ENCODE measurements around the gene HDGFL1.

Gene HDGFL1

GRCh38 chr6:22546236-22546635, 23.1 kb upstream of the HDGFL1 start:
- no peak overlapping the region for H2AK5ac ChIP-seq (ENCODE audit: low read length, severe bottlenecking)
- no peak overlapping the region for H2BK15ac ChIP-seq (ENCODE audit: low read depth, poor library complexity, severe bottlenecking)
- H2BK12ac ChIP-seq (ENCODE audit: low read length in 2 of 2) = no peak overlapping the region
- no peak overlapping the region for H2BK5ac ChIP-seq (ENCODE audit: low read depth, low read length, poor library complexity, severe bottlenecking)
- no peak overlapping the region for H3K27ac ChIP-seq (ENCODE audit: low read length, poor library complexity, severe bottlenecking)
- no peaks in the 10 kb centered on the region for H3K27me3 ChIP-seq (ENCODE audit: control insufficient read depth in 1 of 2, insufficient read depth in 1 of 2, low read length in 2 of 2)
- no peaks in the 10 kb centered on the region for H3K9me3 ChIP-seq (ENCODE audit: control insufficient read depth, low read length)
- WGBS = 100% methylated on average over 1 of the region's 1 CpG
- H2BK120ac ChIP-seq (ENCODE audit: low read depth, low read length) = no peak overlapping the region
- H3K4me1 ChIP-seq (ENCODE audit: control insufficient read depth, insufficient read depth, low read depth, low read length) = no peaks in the 10 kb centered on the region
- no peak overlapping the region for H3K4ac ChIP-seq (ENCODE audit: low read depth in 1 of 2, low read length in 2 of 2)
- DNase-seq = no peak
- no peak overlapping the region for H3K18ac ChIP-seq (ENCODE audit: low read depth in 1 of 2, low read length in 2 of 2)
- no peaks in the 10 kb centered on the region for H3K79me1 ChIP-seq (replicated peaks; ENCODE audit: low read length, poor library complexity, severe bottlenecking)
- no peak overlapping the region for H3K14ac ChIP-seq (ENCODE audit: low read length in 2 of 2)
- H3K23ac ChIP-seq (ENCODE audit: low read length in 2 of 2) = no peak overlapping the region
- H2AFZ ChIP-seq (ENCODE audit: low read depth, low read length) = no peak overlapping the region
- no peaks in the 10 kb centered on the region for H3K36me3 ChIP-seq (ENCODE audit: control insufficient read depth in 1 of 2, insufficient read depth in 2 of 2, low read depth in 1 of 2, low read length in 2 of 2)
- H3K4me3 ChIP-seq (ENCODE audit: insufficient read depth in 1 of 2, low read depth in 1 of 2, low read length in 2 of 2) = no peak overlapping the region
- no peak overlapping the region for H4K8ac ChIP-seq (ENCODE audit: low read length)
- no peak overlapping the region for H3K4me2 ChIP-seq (ENCODE audit: low read length, poor library complexity, severe bottlenecking)
- no peak overlapping the region for H4K91ac ChIP-seq (ENCODE audit: low read length)
- H3K9ac ChIP-seq (ENCODE audit: low read length) = no peak overlapping the region

- no peak overlapping the region for H2BK12ac ChIP-seq (ENCODE audit: low read length in 2 of 2)
- H3K36me3 ChIP-seq (ENCODE audit: control insufficient read depth in 1 of 2, insufficient read depth in 2 of 2, low read depth in 1 of 2, low read length in 2 of 2) = no peaks in the 10 kb centered on the region
- no peak overlapping the region for H2BK5ac ChIP-seq (ENCODE audit: low read depth, low read length, poor library complexity, severe bottlenecking)
- no peak overlapping the region for H3K27ac ChIP-seq (ENCODE audit: low read length, poor library complexity, severe bottlenecking)
- no peak overlapping the region for H2AFZ ChIP-seq (ENCODE audit: low read depth, low read length)
- H3K9me3 ChIP-seq (ENCODE audit: control insufficient read depth, low read length) = no peaks in the 10 kb centered on the region
- H2AK5ac ChIP-seq (ENCODE audit: low read length, severe bottlenecking) = no peak overlapping the region
- H3K27me3 ChIP-seq (ENCODE audit: control insufficient read depth in 1 of 2, insufficient read depth in 1 of 2, low read length in 2 of 2) = no peaks in the 10 kb centered on the region
- no peak overlapping the region for H3K4me3 ChIP-seq (ENCODE audit: insufficient read depth in 1 of 2, low read depth in 1 of 2, low read length in 2 of 2)
- H3K14ac ChIP-seq (ENCODE audit: low read length in 2 of 2) = no peak overlapping the region
- no peak overlapping the region for H3K4ac ChIP-seq (ENCODE audit: low read depth in 1 of 2, low read length in 2 of 2)
- no peak overlapping the region for H3K4me2 ChIP-seq (ENCODE audit: low read length, poor library complexity, severe bottlenecking)
- 80% methylated on average over 1 of the region's 2 CpGs for WGBS
- no peak overlapping the region for H4K91ac ChIP-seq (ENCODE audit: low read length)
- H2BK120ac ChIP-seq (ENCODE audit: low read depth, low read length) = no peak overlapping the region
- H3K18ac ChIP-seq (ENCODE audit: low read depth in 1 of 2, low read length in 2 of 2) = no peak overlapping the region
- no peak overlapping the region for H3K9ac ChIP-seq (ENCODE audit: low read length)
- no peaks in the 10 kb centered on the region for H3K79me1 ChIP-seq (replicated peaks; ENCODE audit: low read length, poor library complexity, severe bottlenecking)
- H4K8ac ChIP-seq (ENCODE audit: low read length) = no peak overlapping the region
- no peak for DNase-seq
- H2BK15ac ChIP-seq (ENCODE audit: low read depth, poor library complexity, severe bottlenecking) = no peak overlapping the region
- H3K4me1 ChIP-seq (ENCODE audit: control insufficient read depth, insufficient read depth, low read depth, low read length) = no peaks in the 10 kb centered on the region
- H3K23ac ChIP-seq (ENCODE audit: low read length in 2 of 2) = no peak overlapping the region
Measured at GRCh38 chr6:22550971-22551670, 18.2 kb upstream of the HDGFL1 start.

- no peak overlapping the region for H3K18ac ChIP-seq (ENCODE audit: low read depth in 1 of 2, low read length in 2 of 2)
- H3K4ac ChIP-seq (ENCODE audit: low read depth in 1 of 2, low read length in 2 of 2) = no peak overlapping the region
- H3K4me3 ChIP-seq (ENCODE audit: insufficient read depth in 1 of 2, low read depth in 1 of 2, low read length in 2 of 2) = no peak overlapping the region
- H3K27ac ChIP-seq (ENCODE audit: low read length, poor library complexity, severe bottlenecking) = no peak overlapping the region
- no peak overlapping the region for H2BK12ac ChIP-seq (ENCODE audit: low read length in 2 of 2)
- no peaks in the 10 kb centered on the region for H3K27me3 ChIP-seq (ENCODE audit: control insufficient read depth in 1 of 2, insufficient read depth in 1 of 2, low read length in 2 of 2)
- H3K36me3 ChIP-seq (ENCODE audit: control insufficient read depth in 1 of 2, insufficient read depth in 2 of 2, low read depth in 1 of 2, low read length in 2 of 2) = no peaks in the 10 kb centered on the region
- 86% methylated on average over 1 of the region's 2 CpGs for WGBS
- H2BK15ac ChIP-seq (ENCODE audit: low read depth, poor library complexity, severe bottlenecking) = no peak overlapping the region
- H2BK120ac ChIP-seq (ENCODE audit: low read depth, low read length) = no peak overlapping the region
- H3K14ac ChIP-seq (ENCODE audit: low read length in 2 of 2) = no peak overlapping the region
- H4K8ac ChIP-seq (ENCODE audit: low read length) = peak overlapping the region; percentile 19
- no peak for DNase-seq
- no peak overlapping the region for H2BK5ac ChIP-seq (ENCODE audit: low read depth, low read length, poor library complexity, severe bottlenecking)
- no peaks in the 10 kb centered on the region for H3K9me3 ChIP-seq (ENCODE audit: control insufficient read depth, low read length)
- H3K4me2 ChIP-seq (ENCODE audit: low read length, poor library complexity, severe bottlenecking) = no peak overlapping the region
- H2AK5ac ChIP-seq (ENCODE audit: low read length, severe bottlenecking) = no peak overlapping the region
- no peak overlapping the region for H4K91ac ChIP-seq (ENCODE audit: low read length)
- no peak overlapping the region for H3K9ac ChIP-seq (ENCODE audit: low read length)
- H3K23ac ChIP-seq (ENCODE audit: low read length in 2 of 2) = no peak overlapping the region
- no peak overlapping the region for H2AFZ ChIP-seq (ENCODE audit: low read depth, low read length)
- no peaks in the 10 kb centered on the region for H3K79me1 ChIP-seq (replicated peaks; ENCODE audit: low read length, poor library complexity, severe bottlenecking)
- no peaks in the 10 kb centered on the region for H3K4me1 ChIP-seq (ENCODE audit: control insufficient read depth, insufficient read depth, low read depth, low read length)
Measured at GRCh38 chr6:22556266-22556665, 13.1 kb upstream of the HDGFL1 start.

GRCh38 chr6:22557007-22557406, 12.4 kb upstream of the HDGFL1 start:
- no peaks in the 10 kb centered on the region for H3K36me3 ChIP-seq (ENCODE audit: control insufficient read depth in 1 of 2, insufficient read depth in 2 of 2, low read depth in 1 of 2, low read length in 2 of 2)
- H3K9me3 ChIP-seq (ENCODE audit: control insufficient read depth, low read length) = no peaks in the 10 kb centered on the region
- H4K8ac ChIP-seq (ENCODE audit: low read length) = no peak overlapping the region
- H3K14ac ChIP-seq (ENCODE audit: low read length in 2 of 2) = no peak overlapping the region
- H2AFZ ChIP-seq (ENCODE audit: low read depth, low read length) = no peak overlapping the region
- no peaks in the 10 kb centered on the region for H3K79me1 ChIP-seq (replicated peaks; ENCODE audit: low read length, poor library complexity, severe bottlenecking)
- no peak overlapping the region for H2BK12ac ChIP-seq (ENCODE audit: low read length in 2 of 2)
- no peak overlapping the region for H2BK15ac ChIP-seq (ENCODE audit: low read depth, poor library complexity, severe bottlenecking)
- no peak overlapping the region for H3K23ac ChIP-seq (ENCODE audit: low read length in 2 of 2)
- H3K18ac ChIP-seq (ENCODE audit: low read depth in 1 of 2, low read length in 2 of 2) = no peak overlapping the region
- H3K27ac ChIP-seq (ENCODE audit: low read length, poor library complexity, severe bottlenecking) = no peak overlapping the region
- no peaks in the 10 kb centered on the region for H3K27me3 ChIP-seq (ENCODE audit: control insufficient read depth in 1 of 2, insufficient read depth in 1 of 2, low read length in 2 of 2)
- no peak overlapping the region for H3K4me2 ChIP-seq (ENCODE audit: low read length, poor library complexity, severe bottlenecking)
- H3K9ac ChIP-seq (ENCODE audit: low read length) = no peak overlapping the region
- H3K4me1 ChIP-seq (ENCODE audit: control insufficient read depth, insufficient read depth, low read depth, low read length) = no peaks in the 10 kb centered on the region
- H3K4ac ChIP-seq (ENCODE audit: low read depth in 1 of 2, low read length in 2 of 2) = no peak overlapping the region
- no peak overlapping the region for H3K4me3 ChIP-seq (ENCODE audit: insufficient read depth in 1 of 2, low read depth in 1 of 2, low read length in 2 of 2)
- WGBS = 100% methylated on average over 2 of the region's 6 CpGs
- H2BK5ac ChIP-seq (ENCODE audit: low read depth, low read length, poor library complexity, severe bottlenecking) = no peak overlapping the region
- no peak overlapping the region for H2BK120ac ChIP-seq (ENCODE audit: low read depth, low read length)
- no peak overlapping the region for H2AK5ac ChIP-seq (ENCODE audit: low read length, severe bottlenecking)
- no peak for DNase-seq
- no peak overlapping the region for H4K91ac ChIP-seq (ENCODE audit: low read length)
